ENCODE measurements around the gene TMSB10.
"Not testable (repeated sequence)": the region's sequence is repeated elsewhere in the genome, so short reads cannot be mapped to it uniquely, and the experiment has no call there.

Gene TMSB10

GRCh38 chr2:84939426-84940087 is 34.1 kb downstream of the TMSB10 start:
- DNase-seq (ENCODE audit: low read depth) = peak; percentile 56

- DNase-seq (ENCODE audit: low read depth) = no peak
These were observed 34.6 kb downstream of the TMSB10 start for GRCh38 chr2:84940088-84940470.

- no peak for DNase-seq (ENCODE audit: low read depth)
These were observed 35.5 kb downstream of the TMSB10 start for GRCh38 chr2:84940831-84941412.

- no peak for DNase-seq (ENCODE audit: low read depth)
These were observed 36.7 kb downstream of the TMSB10 start for GRCh38 chr2:84942166-84942565.

- no peak for DNase-seq (ENCODE audit: low read depth)
These were observed 37.5 kb downstream of the TMSB10 start for GRCh38 chr2:84942964-84943421.

GRCh38 chr2:84944295-84944909 is 38.9 kb downstream of the TMSB10 start:
- no peak for DNase-seq (ENCODE audit: low read depth)

- not testable (repeated sequence) for DNase-seq (ENCODE audit: low read depth)
These were observed 40.4 kb downstream of the TMSB10 start for GRCh38 chr2:84945838-84946203.

GRCh38 chr2:84946204-84947009 is 41.0 kb downstream of the TMSB10 start:
- DNase-seq (ENCODE audit: low read depth) = peak; percentile 56

GRCh38 chr2:84947010-84947593 is 41.6 kb downstream of the TMSB10 start:
- no peak for DNase-seq (ENCODE audit: low read depth)

- no peak for DNase-seq (ENCODE audit: low read depth)
These were observed 48.1 kb downstream of the TMSB10 start for GRCh38 chr2:84953535-84953934.

- no peak for DNase-seq (ENCODE audit: low read depth)
These were observed 48.9 kb downstream of the TMSB10 start for GRCh38 chr2:84954329-84954728.

Measured in stimulated activated CD8-positive, alpha-beta memory T cell treated with anti-CD3 and anti-CD28 coated beads, Interleukin-12 subunit alpha, Interleukin-12 subunit beta, amount 100 ng/mL, for 4 hours (primary cell).